ENCODE results near the gene STMN1. TPM values are rescaled to one million over a fixed set of nuclear protein-coding genes. Genes with fewer than 3 reads are reported as not detected.

Gene STMN1
- total and polyA plus RNA-seq, 2 experiments from 2014 or later = 227 to 1,890 TPM

DNA sequence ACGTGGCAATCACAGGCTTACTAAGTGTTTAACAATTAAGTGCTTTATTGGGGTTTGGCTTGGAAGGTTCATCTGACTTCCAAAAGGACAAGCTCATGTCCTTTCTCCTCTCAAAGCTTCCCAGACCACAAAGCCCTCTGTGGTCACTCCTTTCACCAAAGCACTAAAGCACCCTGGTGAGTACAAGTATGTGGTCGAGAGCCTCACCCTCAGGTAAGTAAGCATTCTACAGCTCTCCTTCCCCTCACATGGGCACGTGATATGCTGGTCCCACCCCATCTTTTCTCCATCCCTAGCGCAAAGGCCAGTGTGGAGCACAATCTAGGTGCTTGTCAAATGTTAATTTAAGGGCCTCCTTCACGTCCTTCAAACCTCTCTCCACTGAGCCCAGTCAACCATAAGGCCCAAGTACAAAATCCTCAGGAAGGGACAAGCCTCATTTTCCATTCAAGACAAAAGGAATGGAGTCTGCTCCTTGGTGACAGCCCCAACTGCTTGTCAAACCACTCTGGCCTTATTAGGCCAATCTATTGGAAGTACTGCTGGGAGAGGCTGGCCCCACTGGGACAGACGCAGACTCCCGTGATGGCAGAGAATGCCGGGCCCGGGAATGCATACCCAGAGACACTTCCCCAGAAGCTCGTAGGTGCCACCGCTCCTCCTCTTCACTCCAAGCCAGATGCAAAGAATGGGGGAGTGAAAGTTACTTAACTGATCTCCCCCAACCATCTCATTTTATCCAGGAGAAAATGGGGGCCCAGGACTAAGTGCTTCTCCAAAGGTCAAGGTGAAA is 7.8 kb downstream of the STMN1 start:
- Histone ChIP-seq H3K36me3 (ENCODE audit: insufficient read depth) (peaks cover 49% of the 10 kb centered on the region), H3K27me3 (ENCODE audit: insufficient read depth) (no peaks in the 10 kb centered on the region), H3K4me2 (no peak overlapping the region), H3F3A (replicated peaks; ENCODE audit: low read depth) (peaks cover 53% of the 10 kb centered on the region), H3K4me1 (ENCODE audit: insufficient read depth) (no peaks in the 10 kb centered on the region; the same call in 1 of the 2 replicates), H3K79me2 (replicated peaks; ENCODE audit: insufficient read depth) (peaks cover 27% of the 10 kb centered on the region), H3K4me3 (no peak overlapping the region), H3K27ac (ENCODE audit: low read depth) (peak overlapping the region; percentile 30; the same call in 1 of the 2 replicates), H2AFZ (no peak overlapping the region), H4K20me1 (replicated peaks; ENCODE audit: insufficient read depth) (peaks cover 32% of the 10 kb centered on the region), H3K9me2 (ENCODE audit: insufficient read depth) (no peaks in the 10 kb centered on the region)
- no peak overlapping the region for H3K4me3 Mint-ChIP-seq
- H3K27ac Mint-ChIP-seq = no peak overlapping the region
- H3K4me1 Mint-ChIP-seq = peaks cover 16% of the 10 kb centered on the region
- no peaks in the 10 kb centered on the region for H3K9me3 Mint-ChIP-seq
- no peak for ATAC-seq
- peaks cover 59% of the 10 kb centered on the region for H3K36me3 Mint-ChIP-seq (ENCODE audit: low read depth)
- DNase-seq (ENCODE audit: low spot score) = no peak
- peaks cover 3% of the 10 kb centered on the region for H3K27me3 Mint-ChIP-seq (ENCODE audit: insufficient read depth, low read depth, poor library complexity)
- TF ChIP-seq ZNF114 (CRISPR knock-in tag; IDR thresholded peaks at IDR 0.05) (no peak), POLR2AphosphoS5 (IDR thresholded peaks at IDR 0.05; ENCODE audit: low read depth) (peak; percentile 22; the same call in 1 of the 2 replicates)

DNA sequence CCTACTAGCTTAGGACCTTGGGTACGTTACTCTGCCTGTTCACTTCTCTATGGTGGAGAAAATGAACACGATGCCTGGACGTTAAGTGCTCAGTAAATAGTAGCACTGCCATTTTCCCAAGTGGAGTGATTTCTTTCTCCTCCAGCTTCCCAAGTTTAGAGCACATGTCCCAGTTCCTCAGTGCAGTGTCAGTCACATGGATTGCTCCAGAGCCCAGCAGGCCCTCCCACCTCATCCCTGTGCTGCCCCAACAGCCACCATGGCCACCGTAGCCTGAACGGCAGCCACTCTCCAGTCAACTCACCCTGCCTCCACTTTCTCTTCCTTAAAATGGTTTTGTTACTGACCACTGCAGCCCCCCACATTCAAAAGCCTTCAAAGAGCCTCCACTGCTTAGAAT is 8.5 kb downstream of the STMN1 start:
- H3K27me3 Mint-ChIP-seq (ENCODE audit: insufficient read depth, low read depth, poor library complexity) = peaks cover 3% of the 10 kb centered on the region
- H3K4me1 ChIP-seq (ENCODE audit: insufficient read depth) = peaks cover 4% of the 10 kb centered on the region
- no peaks in the 10 kb centered on the region for H3K9me3 Mint-ChIP-seq
- no peak overlapping the region for H3K4me2 ChIP-seq
- H3K27ac Mint-ChIP-seq = 0 out of 2 replicates have a peak overlapping the region, but pooled peaks have one; percentile 56
- no peak for TF ChIP-seq JUNB (IDR thresholded peaks at IDR 0.05; ENCODE audit: unreplicated experiment)
- TF ChIP-seq, protein P1, sequence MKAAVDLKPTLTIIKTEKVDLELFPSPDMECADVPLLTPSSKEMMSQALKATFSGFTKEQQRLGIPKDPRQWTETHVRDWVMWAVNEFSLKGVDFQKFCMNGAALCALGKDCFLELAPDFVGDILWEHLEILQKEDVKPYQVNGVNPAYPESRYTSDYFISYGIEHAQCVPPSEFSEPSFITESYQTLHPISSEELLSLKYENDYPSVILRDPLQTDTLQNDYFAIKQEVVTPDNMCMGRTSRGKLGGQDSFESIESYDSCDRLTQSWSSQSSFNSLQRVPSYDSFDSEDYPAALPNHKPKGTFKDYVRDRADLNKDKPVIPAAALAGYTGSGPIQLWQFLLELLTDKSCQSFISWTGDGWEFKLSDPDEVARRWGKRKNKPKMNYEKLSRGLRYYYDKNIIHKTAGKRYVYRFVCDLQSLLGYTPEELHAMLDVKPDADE (IDR thresholded peaks at IDR 0.05) = no peak
- no peak for TF ChIP-seq ZNF331 (CRISPR knock-in tag; IDR thresholded peaks at IDR 0.05; ENCODE audit: low read depth)
- TF ChIP-seq NANOG (IDR thresholded peaks at IDR 0.05; ENCODE audit: borderline replicate concordance) = no peak
- H3K79me2 ChIP-seq (replicated peaks; ENCODE audit: insufficient read depth) = peaks cover 21% of the 10 kb centered on the region
- peaks cover 49% of the 10 kb centered on the region for H3F3A ChIP-seq (replicated peaks; ENCODE audit: low read depth)
- no peak overlapping the region for H3K4me3 Mint-ChIP-seq
- peaks cover 25% of the 10 kb centered on the region for H4K20me1 ChIP-seq (replicated peaks; ENCODE audit: insufficient read depth)
- peaks cover 16% of the 10 kb centered on the region for H3K4me1 Mint-ChIP-seq
- DNase-seq (ENCODE audit: low spot score) (no peak), ATAC-seq (no peak)
- peak overlapping the region; percentile 30; the same call in 1 of the 2 replicates for H3K27ac ChIP-seq (ENCODE audit: low read depth)
- no peaks in the 10 kb centered on the region for H3K27me3 ChIP-seq (ENCODE audit: insufficient read depth)
- H3K36me3 Mint-ChIP-seq (ENCODE audit: low read depth) = peaks cover 53% of the 10 kb centered on the region
- H2AFZ ChIP-seq = no peak overlapping the region
- no peak overlapping the region for H3K4me3 ChIP-seq
- H3K36me3 ChIP-seq (ENCODE audit: insufficient read depth) = peaks cover 42% of the 10 kb centered on the region
- no peaks in the 10 kb centered on the region for H3K9me2 ChIP-seq (ENCODE audit: insufficient read depth)

DNA sequence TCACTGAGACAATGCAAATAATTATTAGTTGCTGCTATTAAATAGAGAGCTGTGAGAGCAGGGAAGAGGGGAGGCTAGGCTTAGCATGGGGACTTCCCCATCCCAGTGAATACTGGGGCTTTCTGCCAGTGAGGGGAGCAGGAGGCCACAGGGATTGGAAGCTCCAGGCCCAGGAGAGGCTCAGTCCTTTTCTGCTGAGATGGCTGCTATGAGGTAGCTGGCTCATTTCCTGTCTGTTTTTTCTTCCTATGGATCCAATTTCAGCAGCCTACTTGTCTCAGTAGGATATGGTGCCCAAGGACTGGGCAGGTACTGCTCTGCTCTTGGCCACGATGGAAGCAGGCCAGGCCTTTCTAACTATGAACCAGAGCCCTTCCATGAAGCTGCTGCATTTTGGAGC is 10.0 kb downstream of the STMN1 start:
- H3K79me2 ChIP-seq (replicated peaks; ENCODE audit: insufficient read depth) = peaks cover 6% of the 10 kb centered on the region
- ATAC-seq = no peak
- no peaks in the 10 kb centered on the region for H3K9me2 ChIP-seq (ENCODE audit: insufficient read depth)
- Mint-ChIP-seq H3K4me1 (peaks cover 23% of the 10 kb centered on the region), H3K36me3 (ENCODE audit: low read depth) (peaks cover 39% of the 10 kb centered on the region), H3K9me3 (no peaks in the 10 kb centered on the region), H3K27ac (no peak overlapping the region), H3K4me3 (no peak overlapping the region), H3K27me3 (ENCODE audit: insufficient read depth, low read depth, poor library complexity) (peaks cover 8% of the 10 kb centered on the region)
- peaks cover 29% of the 10 kb centered on the region for H3K36me3 ChIP-seq (ENCODE audit: insufficient read depth)
- H3K4me3 ChIP-seq = no peak overlapping the region
- peaks cover 22% of the 10 kb centered on the region for H4K20me1 ChIP-seq (replicated peaks; ENCODE audit: insufficient read depth)
- no peak for DNase-seq (ENCODE audit: low spot score)
- peak overlapping the region; percentile 72 for H3K27ac ChIP-seq (ENCODE audit: low read depth)
- H3F3A ChIP-seq (replicated peaks; ENCODE audit: low read depth) = peaks cover 46% of the 10 kb centered on the region
- no peak overlapping the region for H3K4me2 ChIP-seq
- peaks cover 13% of the 10 kb centered on the region for H3K4me1 ChIP-seq (ENCODE audit: insufficient read depth)
- H3K27me3 ChIP-seq (ENCODE audit: insufficient read depth) = no peaks in the 10 kb centered on the region
- H2AFZ ChIP-seq = no peak overlapping the region
- TF ChIP-seq, protein P2, sequence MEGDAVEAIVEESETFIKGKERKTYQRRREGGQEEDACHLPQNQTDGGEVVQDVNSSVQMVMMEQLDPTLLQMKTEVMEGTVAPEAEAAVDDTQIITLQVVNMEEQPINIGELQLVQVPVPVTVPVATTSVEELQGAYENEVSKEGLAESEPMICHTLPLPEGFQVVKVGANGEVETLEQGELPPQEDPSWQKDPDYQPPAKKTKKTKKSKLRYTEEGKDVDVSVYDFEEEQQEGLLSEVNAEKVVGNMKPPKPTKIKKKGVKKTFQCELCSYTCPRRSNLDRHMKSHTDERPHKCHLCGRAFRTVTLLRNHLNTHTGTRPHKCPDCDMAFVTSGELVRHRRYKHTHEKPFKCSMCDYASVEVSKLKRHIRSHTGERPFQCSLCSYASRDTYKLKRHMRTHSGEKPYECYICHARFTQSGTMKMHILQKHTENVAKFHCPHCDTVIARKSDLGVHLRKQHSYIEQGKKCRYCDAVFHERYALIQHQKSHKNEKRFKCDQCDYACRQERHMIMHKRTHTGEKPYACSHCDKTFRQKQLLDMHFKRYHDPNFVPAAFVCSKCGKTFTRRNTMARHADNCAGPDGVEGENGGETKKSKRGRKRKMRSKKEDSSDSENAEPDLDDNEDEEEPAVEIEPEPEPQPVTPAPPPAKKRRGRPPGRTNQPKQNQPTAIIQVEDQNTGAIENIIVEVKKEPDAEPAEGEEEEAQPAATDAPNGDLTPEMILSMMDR (conservative IDR thresholded peaks at IDR 0.05; ENCODE audit: low read depth in 2 of 2) = no peak
- TF ChIP-seq, protein P1 (IDR thresholded peaks at IDR 0.05) = no peak

Data from GM23338 (cell line).